KOPT-K1 (cell line): ENCODE measurements around the gene GANAB.
"Not testable (repeated sequence)": the region's sequence is repeated elsewhere in the genome, so short reads cannot be mapped to it uniquely, and the experiment has no call there.

ENCODE experiments used
- H3K27ac ChIP-seq: fragments of 200-600 bp; sonication (generic); 2 replicates; pipeline ENCODE4 v1.5.1; 2016; ENCODE audit warnings: antibody characterized with exemption, mild to moderate bottlenecking, low read depth, low read length; ENCODE audit not compliant: poor library complexity, severe bottlenecking
- H3K36me3 ChIP-seq: fragments of 200-600 bp; sonication (generic); 2 replicates; pipeline ENCODE4 v1.5.1; 2017; ENCODE audit warnings: antibody characterized with exemption, mild to moderate bottlenecking, low read length, moderate library complexity; ENCODE audit not compliant: insufficient read depth
- H3K9me3 ChIP-seq: fragments of 200-600 bp; sonication (generic); 2 replicates; pipeline ENCODE4 v1.5.1; 2017; ENCODE audit warnings: antibody characterized with exemption, low read length, mild to moderate bottlenecking; ENCODE audit not compliant: insufficient read depth, poor library complexity, severe bottlenecking

The GANAB gene

DNA sequence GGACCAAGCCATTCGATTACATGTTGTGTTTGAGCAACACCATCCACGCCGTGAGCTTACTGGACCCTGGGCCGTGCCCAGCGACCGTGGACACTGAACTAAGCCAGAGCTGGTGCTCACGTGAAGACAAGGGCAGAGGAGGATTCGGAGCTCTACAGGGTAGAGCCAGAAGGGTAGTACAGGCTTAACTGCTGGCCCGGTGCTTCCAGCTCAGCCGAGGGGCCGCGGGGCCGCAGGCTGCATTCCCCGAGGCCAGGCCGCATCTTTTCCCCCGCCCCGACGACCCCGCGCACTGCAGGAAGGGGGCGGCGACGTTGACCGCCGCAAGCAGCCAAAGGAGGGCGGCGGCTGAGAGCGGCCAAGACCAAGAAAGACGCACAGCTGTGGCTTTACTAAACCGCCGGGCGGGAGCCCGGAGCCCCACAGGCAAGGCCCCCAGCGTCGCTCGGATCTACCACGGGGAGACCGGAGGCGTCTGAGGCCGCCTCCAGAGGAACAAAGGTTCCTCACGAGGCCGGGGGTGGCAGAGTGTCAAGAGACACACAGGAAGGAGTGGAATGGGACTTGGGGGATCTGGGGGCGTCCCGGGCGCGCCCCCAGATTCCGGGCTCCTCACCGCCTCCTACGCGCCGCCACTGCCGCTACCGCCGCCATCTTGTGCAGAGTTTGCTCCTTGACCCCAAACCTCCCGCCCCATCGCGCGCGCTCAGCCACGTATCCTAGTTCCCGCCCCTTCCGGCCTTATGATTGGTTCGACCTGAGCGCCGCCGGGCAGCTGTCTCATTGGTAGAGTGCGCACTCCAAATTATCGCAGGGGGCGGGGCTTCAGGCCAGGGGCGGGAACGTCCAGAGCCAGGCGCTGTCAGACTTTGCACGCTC, at the start of gene GANAB:
TSS of gene GANAB (minus strand) at position 668 of the 879 bp plus-strand sequence. CDS start at position 654, 14 bp downstream.
- Histone ChIP-seq H3K36me3 (peaks cover 55% of the 10 kb centered on the region), H3K9me3 (no peaks in the 10 kb centered on the region), H3K27ac (peak within 1 kb of the TSS; percentile 92)

DNA sequence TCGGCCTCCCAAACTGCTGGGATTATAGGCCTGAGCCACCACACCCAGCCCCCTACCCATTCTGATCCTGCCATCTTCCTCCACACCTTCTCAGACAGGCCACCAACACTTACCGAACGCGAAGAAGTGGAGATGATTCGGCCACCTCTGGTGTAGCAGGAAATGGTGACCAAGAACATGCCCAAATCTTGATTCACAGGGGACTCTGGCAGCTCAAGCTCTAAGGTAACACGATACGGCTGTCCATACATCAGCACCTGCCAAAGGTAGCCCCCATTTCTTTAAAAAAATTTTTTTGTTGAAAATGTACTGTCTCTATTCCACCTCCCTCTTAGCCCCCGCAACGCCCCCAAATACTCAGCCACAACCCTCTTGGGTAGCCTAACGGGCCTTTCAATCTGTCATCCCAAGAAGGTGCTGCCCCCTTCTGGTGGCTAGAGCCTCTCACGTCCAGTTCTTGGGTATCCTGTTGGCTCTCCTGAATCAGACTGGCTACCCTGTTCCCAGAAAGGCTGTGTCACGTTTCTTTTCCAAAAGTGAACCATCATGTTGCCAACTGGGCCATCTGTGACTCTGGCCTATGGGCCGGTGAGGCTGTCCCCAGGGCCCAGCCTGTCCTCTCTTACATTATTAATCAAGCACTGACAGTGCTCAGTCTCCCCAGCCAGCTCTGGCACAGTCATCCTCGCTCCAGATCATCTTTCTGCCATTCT, 48.2 kb upstream of the GANAB start:
- Histone ChIP-seq H3K9me3 (no peaks in the 10 kb centered on the region), H3K27ac (no peak overlapping the region), H3K36me3 (peaks cover 44% of the 10 kb centered on the region)

DNA sequence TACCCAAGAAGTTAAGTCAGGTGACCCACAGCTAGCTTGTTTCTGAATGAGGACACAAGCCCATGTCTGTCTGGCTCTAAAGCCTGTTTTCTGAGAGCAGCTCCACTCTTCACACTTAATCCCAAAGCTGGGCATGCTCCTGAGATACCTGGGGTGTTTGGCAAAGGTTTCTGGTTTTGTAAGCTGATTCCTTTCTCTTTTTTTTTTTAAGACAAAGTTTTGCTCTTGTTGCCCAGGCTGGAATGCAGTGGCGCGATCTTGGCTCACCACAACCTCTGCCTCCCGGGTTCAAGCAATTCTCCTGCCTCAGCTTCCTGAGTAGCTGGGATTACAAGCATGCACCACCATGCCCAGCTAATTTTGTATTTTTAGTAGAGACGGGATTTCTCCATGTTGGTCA, 47.2 kb upstream of the GANAB start:
- H3K27ac ChIP-seq, H3K9me3 ChIP-seq: not testable (repeated sequence)
- peaks cover 44% of the 10 kb centered on the region for H3K36me3 ChIP-seq

DNA sequence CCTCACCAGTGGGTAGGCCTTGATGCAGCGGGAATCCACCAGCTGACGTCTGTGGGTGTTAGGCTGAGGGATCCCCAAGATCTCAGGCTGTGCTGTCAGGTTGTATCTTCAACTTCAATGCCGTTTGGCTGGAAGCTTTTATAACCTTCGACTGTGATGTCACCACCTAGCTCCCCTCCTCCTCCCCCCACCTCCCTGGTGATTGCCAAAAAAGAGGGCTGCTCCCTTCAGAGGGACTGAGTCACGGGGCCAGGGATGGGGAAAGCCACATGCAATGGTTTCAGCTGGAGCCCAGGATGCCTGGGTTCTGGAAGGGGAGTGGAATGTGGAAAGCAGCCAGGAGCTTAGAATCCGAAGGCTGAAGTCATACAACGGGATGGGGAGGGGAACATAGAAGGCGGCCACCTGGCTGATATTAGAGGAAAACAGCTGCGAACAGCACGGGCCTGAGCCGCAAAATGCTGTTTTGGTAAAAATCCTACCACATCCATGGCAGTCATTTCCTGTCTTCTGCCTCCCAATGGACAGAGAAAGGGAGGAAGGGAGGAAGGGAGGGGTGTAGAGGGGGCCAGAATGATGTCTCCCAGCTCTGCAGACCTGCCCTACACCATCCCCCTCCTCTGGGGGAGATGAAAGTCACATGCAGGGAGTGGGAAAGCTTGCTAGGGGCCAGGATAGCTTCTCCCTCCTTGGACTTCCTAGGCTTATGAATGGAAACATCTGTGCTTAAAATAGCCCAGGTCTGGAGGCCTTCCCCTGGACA, 43.2 kb upstream of the GANAB start, which contains the start of gene LRRN4CL:
TSS of gene LRRN4CL (minus strand) at position 110 of the 763 bp plus-strand sequence. CDS start 1,022 bp downstream, outside the sequence.
- H3K27ac ChIP-seq = no peak within 1 kb of the TSS
- H3K36me3 ChIP-seq = peaks cover 44% of the 10 kb centered on the region
- no peaks in the 10 kb centered on the region for H3K9me3 ChIP-seq

DNA sequence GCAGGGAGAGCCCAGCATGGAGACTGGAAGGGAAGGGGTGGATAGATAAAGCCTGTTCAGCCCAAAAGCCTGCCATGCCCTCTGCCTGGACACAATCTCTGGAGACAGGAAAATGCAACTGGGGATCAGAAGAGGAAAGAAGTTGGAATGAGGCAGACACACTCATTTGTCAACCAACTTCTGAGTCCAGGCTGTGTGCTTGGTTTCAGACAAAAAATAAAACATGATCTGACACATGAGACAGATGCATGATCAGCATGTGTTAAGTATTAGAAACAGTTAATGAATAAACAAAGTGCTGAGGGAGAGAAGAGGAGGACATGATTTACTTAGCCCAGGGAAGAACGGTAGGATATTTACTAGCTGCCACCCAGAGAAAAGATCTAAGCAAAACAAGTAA, 42.1 kb upstream of the GANAB start:
- peaks cover 34% of the 10 kb centered on the region for H3K36me3 ChIP-seq
- H3K9me3 ChIP-seq = no peaks in the 10 kb centered on the region
- H3K27ac ChIP-seq = no peak overlapping the region

DNA sequence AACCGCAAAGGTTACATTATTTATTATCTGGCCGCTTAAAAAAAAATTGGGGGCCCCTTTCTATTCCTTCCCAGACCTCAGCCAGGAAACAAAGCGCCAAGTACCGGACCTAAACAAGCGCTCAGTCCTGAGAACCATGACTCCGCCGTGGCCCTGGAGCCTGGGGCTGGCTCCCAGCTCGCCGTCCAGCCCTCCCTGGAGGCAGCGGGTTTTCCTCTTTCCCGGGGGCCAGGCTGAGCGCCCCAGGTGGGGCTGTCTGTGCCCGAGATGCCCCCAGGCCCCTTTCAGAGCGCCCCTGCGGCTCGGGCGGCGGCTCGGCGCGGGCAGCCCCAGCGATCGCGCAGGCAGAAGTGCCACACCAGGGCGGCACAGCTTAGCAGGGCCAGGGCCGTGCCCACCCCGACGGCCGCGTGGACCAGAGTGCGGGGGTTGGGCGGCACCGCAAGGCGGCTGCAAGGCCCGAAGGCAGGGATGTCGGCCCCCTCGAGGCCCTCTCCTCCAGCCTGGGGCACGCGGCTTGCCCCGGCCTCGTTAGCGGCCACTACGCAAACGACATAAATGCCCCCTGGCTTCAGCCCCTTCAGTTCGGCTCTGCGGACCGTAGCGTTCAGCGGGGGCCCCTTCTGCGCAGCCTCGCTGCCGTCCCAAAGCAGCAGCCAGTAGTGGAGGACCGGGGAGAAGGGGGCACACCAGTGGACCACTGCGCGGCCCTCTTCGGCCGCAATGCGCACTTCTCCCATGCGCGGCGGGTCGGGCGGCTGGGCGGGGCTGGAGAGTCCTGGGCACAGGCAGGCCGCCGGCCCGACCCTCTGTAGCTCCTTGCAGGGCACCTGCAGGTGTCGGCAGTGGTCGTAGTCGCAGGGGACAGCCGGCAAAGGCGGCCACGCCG, 41.3 kb upstream of the GANAB start:
- Histone ChIP-seq H3K36me3 (peaks cover 27% of the 10 kb centered on the region), H3K27ac (no peak overlapping the region), H3K9me3 (no peaks in the 10 kb centered on the region)

DNA sequence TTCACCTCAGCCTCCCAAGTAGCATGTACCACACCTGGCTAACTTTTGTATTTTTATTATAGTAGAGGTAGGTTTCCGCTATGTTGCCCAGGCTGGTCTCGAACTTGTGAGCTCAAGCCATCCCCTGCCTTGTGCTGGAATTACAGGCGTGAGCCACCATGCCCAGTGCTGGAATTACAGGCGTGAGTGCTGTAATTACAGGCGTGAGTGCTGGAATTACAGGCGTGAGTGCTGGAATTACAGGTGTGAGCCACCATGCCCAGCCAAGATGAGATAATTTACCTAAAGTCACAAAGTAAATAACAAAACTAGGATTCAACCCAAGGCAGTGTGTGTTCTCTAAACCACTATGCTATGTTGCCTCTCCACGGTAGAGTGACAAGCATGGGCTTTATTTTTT, 36.1 kb upstream of the GANAB start:
- Histone ChIP-seq H3K9me3 (no peaks in the 10 kb centered on the region), H3K36me3 (peaks cover 5% of the 10 kb centered on the region), H3K27ac (no peak overlapping the region)

DNA sequence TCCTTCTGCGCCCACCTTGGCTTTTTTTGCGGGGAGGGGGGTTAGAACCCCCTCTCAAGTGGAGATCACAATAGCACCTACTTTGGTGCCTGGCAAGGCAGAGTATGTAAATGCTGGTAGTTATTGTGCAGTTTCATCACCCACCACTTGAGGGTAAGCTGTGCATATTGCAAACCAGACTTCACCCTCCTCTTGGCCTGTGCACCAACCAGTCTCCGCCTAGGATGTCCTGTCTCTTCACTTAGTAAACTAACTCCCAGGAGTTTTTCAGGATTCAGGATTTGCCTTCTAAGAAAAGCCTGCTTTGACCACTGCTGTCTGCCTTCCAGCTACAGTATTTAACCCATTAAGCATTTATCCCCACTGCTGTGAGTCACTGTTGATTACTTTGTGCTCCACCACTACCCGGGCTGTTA, 34.4 kb upstream of the GANAB start:
- Histone ChIP-seq H3K36me3 (peaks cover 20% of the 10 kb centered on the region), H3K9me3 (no peaks in the 10 kb centered on the region), H3K27ac (no peak overlapping the region)

DNA sequence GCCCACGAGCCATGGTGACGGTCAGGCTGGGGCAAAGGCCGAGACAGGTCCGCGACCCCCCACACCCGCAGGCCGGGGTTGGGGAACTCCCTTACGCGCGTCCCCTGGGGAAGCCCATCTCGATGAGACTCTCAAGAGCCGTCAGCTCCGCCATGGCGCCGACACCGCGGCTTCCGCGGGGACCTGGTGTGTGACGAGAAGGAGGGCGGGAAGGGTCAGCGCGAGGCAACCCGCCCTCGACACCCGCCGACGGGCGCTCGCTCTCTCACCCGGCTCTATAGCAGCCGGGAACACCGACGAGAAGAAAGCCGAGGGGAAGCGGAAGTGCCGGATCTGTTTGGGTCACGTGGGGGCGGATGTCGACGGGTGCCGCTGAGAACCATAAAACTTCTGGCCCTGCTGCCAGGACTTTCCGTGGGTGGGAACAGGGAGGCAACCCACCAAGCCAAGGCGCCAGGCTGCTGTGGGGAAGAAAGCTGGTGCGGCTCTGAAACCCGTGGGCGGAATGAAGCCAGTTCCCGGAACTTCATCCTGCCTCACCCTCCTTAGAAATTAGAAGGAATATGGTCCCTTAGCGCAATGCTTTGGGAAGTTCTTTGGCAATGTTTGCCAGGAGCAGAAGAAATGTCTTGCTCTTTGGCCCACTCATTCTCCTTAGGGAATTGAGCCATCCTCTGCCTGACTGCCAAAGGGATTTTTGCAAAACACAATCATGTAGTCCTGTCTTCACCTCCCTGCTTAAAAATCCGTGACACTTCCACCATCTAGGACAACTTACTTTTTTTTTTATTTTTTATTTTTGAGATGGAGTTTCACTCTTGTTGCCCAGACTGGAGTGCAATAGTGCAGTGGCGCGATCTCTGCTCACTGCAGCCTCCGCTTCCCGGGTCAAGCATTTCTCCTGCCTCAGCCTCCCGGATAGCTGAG, 32.6 kb upstream of the GANAB start, which contains the start of gene UBXN1:
TSS of gene UBXN1 (minus strand) at position 304 of the 927 bp plus-strand sequence. CDS start at position 154, 150 bp downstream.
- Histone ChIP-seq H3K36me3 (peaks cover 37% of the 10 kb centered on the region), H3K27ac (peak within 1 kb of the TSS; percentile 82), H3K9me3 (no peaks in the 10 kb centered on the region)

DNA sequence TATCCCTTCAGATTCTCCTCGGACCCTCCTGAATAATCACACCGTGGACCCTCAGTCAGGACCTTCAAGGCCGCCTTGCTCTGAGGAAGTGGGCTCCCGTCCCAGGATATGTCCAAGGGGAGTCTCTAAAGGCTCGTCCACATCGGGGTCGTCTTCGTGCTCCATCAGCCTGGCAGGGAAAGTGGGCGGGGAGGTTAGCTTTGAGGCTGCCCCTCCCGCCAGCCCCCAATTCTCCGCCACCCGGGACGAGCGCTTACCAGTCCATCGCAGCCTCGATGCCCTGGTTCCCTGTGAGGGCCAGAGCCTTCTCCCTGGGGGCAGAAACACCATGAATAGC, 32.0 kb upstream of the GANAB start:
- Histone ChIP-seq H3K36me3 (peaks cover 43% of the 10 kb centered on the region), H3K9me3 (no peaks in the 10 kb centered on the region), H3K27ac (peak overlapping the region; percentile 82)

DNA sequence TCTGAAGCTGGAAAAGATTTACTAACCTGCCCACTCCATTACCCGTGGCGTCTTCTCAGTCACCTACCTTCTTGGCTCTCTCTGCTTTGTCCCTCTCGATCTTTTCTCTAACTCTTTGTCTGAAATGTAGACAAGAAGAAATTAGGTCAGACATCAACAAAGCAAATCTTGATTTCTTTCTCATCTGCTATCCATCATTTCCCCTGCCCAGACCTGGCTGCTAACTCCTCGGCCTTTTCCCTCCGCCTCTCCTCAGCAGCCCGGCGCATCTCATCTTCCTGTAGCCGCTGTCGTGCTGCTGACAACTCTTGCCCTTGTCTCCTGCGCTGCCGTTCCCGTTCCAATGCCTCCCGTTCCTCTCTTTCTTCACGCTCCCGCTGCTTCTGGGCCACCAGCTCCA, 31.3 kb upstream of the GANAB start:
- H3K36me3 ChIP-seq = peaks cover 50% of the 10 kb centered on the region
- no peaks in the 10 kb centered on the region for H3K9me3 ChIP-seq
- H3K27ac ChIP-seq = no peak overlapping the region

DNA sequence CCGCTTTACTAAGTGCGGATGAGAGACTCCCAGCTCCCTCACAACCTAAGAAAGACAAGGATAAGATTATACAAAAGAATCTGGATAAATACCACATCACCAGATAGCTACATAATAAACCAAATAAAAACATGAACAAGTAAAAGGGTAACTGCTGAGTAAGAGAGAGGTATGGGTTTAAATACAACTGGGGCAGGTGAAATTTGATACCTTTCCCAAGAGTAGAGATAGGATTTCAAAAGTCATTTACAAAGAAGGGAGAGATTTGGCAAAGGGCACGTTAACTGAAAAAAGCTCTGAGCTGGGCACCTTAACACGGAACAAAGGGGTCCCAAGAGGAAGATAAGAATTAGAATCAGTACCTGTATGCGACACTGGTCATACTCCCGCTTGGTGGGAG, 30.7 kb upstream of the GANAB start:
- H3K9me3 ChIP-seq = no peaks in the 10 kb centered on the region
- H3K36me3 ChIP-seq = peaks cover 50% of the 10 kb centered on the region
- H3K27ac ChIP-seq = no peak overlapping the region

DNA sequence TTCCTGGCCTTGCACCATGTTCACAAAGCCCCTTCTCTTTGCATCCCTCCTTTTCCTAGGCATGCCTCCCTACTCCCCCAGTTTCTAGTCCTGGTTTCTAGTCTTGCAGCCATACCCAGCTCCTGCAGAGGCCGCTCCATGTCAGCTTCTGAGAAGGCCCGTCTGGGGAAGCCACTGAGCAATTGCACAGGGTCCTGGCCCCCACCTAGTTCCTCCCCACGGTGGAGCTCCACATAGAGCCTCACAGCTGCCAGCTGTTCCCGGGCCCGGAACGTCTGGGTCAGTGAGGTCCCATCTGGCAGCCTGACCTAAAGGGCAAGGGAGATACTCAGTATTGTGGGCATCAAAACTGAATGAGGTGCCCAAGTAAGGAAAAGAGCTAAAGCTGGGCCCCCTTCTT, 30.3 kb upstream of the GANAB start:
- peaks cover 50% of the 10 kb centered on the region for H3K36me3 ChIP-seq
- no peak overlapping the region for H3K27ac ChIP-seq
- H3K9me3 ChIP-seq = no peaks in the 10 kb centered on the region
